NOMO-1 (cell line): Measurements from ENCODE around the gene TBL1XR1.
"Not testable (repeated sequence)": the region's sequence is repeated elsewhere in the genome, so short reads cannot be mapped to it uniquely, and the experiment has no call there.

Source experiments
- DNase-seq, 2 experiments: peaks; one replicate each; lab custom pipeline; 2025; ENCODE audit not compliant: unreplicated experiment in 2 of 2; lab: John Stamatoyannopoulos, UW

Gene TBL1XR1

GRCh38 chr3:177209509-177209908, 12.2 kb upstream of the TBL1XR1 start:
- no peak for DNase-seq

- DNase-seq = no peak
Measured at GRCh38 chr3:177208781-177209180, 11.5 kb upstream of the TBL1XR1 start.

- no peak for DNase-seq
Measured at GRCh38 chr3:177208223-177208622, 10.9 kb upstream of the TBL1XR1 start.

- DNase-seq = no peak
Measured at GRCh38 chr3:177206936-177207335, 9.7 kb upstream of the TBL1XR1 start.

GRCh38 chr3:177203689-177204395, 6.6 kb upstream of the TBL1XR1 start:
- no peak for DNase-seq

- DNase-seq = not testable (repeated sequence)
Measured at GRCh38 chr3:177203016-177203415, 5.7 kb upstream of the TBL1XR1 start.

- DNase-seq = peak; percentile 86 to 93
Measured at GRCh38 chr3:177201700-177202397, 4.6 kb upstream of the TBL1XR1 start.

GRCh38 chr3:177199206-177199760, 2.0 kb upstream of the TBL1XR1 start:
- no peak for DNase-seq

GRCh38 chr3:177197727-177198460, 612 bp upstream of the TBL1XR1 start:
- DNase-seq = no peak

- DNase-seq = peak; percentile 55 to 83
Measured at GRCh38 chr3:177196456-177197040, 734 bp downstream of the TBL1XR1 start.

- peak; percentile 73 to 89 for DNase-seq
Measured at GRCh38 chr3:177196008-177196455, 1.2 kb downstream of the TBL1XR1 start.

GRCh38 chr3:177195242-177195991, 1.9 kb downstream of the TBL1XR1 start:
- DNase-seq = peak; percentile 18 to 60

GRCh38 chr3:177194299-177194698, 3.0 kb downstream of the TBL1XR1 start:
- DNase-seq = no peak

GRCh38 chr3:177193688-177194268, 3.5 kb downstream of the TBL1XR1 start:
- no peak for DNase-seq

GRCh38 chr3:177193275-177193674, 4.0 kb downstream of the TBL1XR1 start:
- DNase-seq = not testable (repeated sequence)

GRCh38 chr3:177190756-177191681, 6.3 kb downstream of the TBL1XR1 start:
- DNase-seq = peak; percentile 10 to 90

- DNase-seq = not testable (repeated sequence)
Measured at GRCh38 chr3:177190184-177190583, 7.1 kb downstream of the TBL1XR1 start.

- not testable (repeated sequence) for DNase-seq
Measured at GRCh38 chr3:177188325-177188724, 9.0 kb downstream of the TBL1XR1 start.

GRCh38 chr3:177186306-177186705, 11.0 kb downstream of the TBL1XR1 start:
- no peak for DNase-seq
